ENCODE data around the gene IL6ST. TPM values are rescaled to one million over a fixed set of nuclear protein-coding genes. Genes with fewer than 3 reads are reported as not detected.

The IL6ST gene
- total and polyA plus RNA-seq, 10 of the 15 experiments (the other 5 are each of a cell fraction or from before 2014, with no cell fraction given), result 1.5 to 139 (median 13.0) TPM

DNA sequence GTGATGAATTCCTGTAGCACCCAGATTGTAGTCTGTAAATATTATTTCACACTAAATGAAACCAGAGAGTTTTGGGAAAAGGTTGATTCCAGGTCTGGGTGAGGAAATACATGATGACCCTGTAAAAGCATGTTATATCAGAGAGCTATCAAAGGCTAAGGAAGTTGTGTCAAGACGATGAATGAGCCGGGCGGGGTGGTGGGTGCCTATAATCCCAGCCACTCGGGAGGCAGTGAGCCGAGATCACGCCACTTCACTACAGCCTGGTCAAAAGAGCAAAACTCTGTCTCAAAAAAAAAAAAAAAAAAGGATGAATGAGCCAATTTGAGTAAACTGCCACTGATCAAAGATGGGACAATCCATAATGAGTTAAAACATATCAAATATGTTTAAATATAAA, 29.2 kb downstream of the IL6ST start:
- peak; percentile 70 for FAIRE-seq
- H3K27ac ChIP-seq (ENCODE audit: control insufficient read depth, insufficient read depth), result no peak overlapping the region
- SMC1A ChIA-PET (ENCODE audit: uncharacterized antibody, unreplicated experiment), result interaction anchor here (0.7 to 1.2 kb wide), 4 partner anchors 10 to 236 kb away, joined by 3 to 4 read pairs (median 4); no protein-coding TSS in a partner anchor
- H3K4me2 ChIP-seq (ENCODE audit: control insufficient read depth, insufficient read depth), result no peak overlapping the region
- H3K4me1 ChIP-seq (ENCODE audit: control insufficient read depth, insufficient read depth, low read length), result no peaks in the 10 kb centered on the region
- H2AFZ ChIP-seq (ENCODE audit: control insufficient read depth, low read depth, low read length), result no peak overlapping the region
- BruUV-seq (replicated peaks), result no TSS peak
- H3K79me2 ChIP-seq (ENCODE audit: control insufficient read depth, insufficient read depth, low read length), result no peaks in the 10 kb centered on the region; the same call in 1 of the 2 replicates
- no peak for DNase-seq (ENCODE audit: low read depth, low spot score)
- no peaks in the 10 kb centered on the region for H4K20me1 ChIP-seq (ENCODE audit: control insufficient read depth, insufficient read depth)
- CTCF ChIA-PET, result no interaction called here
- in situ Hi-C loops (cut with MboI), result no loop called here
- intact Hi-C loops (cut with micrococcal nuclease; ENCODE audit: unreplicated experiment), result no loop called here
- TF ChIP-seq MYB (IDR thresholded peaks at IDR 0.05; ENCODE audit: borderline replicate concordance, low read depth, low read length), result no peak
- no peak for TF ChIP-seq RUNX3 (IDR thresholded peaks at IDR 0.05; ENCODE audit: low read length)
- RAD21 ChIA-PET (ENCODE audit: unreplicated experiment), result interaction anchor here (1.0 kb wide), 1 partner anchor 17 kb away, joined by 3 read pairs; no protein-coding TSS in a partner anchor
- no peak for ATAC-seq
- no peak overlapping the region for H3K4me3 ChIP-seq
- POLR2A ChIA-PET, result interaction anchor here (0.7 kb wide), 1 partner anchor 18 kb away, joined by 3 read pairs; no protein-coding TSS in a partner anchor
- no peaks in the 10 kb centered on the region for H3K27me3 ChIP-seq (replicated peaks in 1 of 2; ENCODE audit: control insufficient read depth in 2 of 2, insufficient read depth in 2 of 2, low read length in 1 of 2)
- no peak overlapping the region for H3K9ac ChIP-seq (ENCODE audit: control insufficient read depth, insufficient read depth, low read length)
- H3K36me3 ChIP-seq (ENCODE audit: control insufficient read depth in 2 of 2, insufficient read depth in 2 of 2, low read length in 1 of 2), result peaks cover 7 to 8% of the 10 kb centered on the region in 2 experiments
- no peaks in the 10 kb centered on the region for H3K9me3 ChIP-seq (replicated peaks; ENCODE audit: control insufficient read depth, insufficient read depth, low read length)
- 98% methylated on average over 6 of the region's 6 CpGs for WGBS (ENCODE audit: insufficient coverage, insufficient replicate concordance, low lambda C conversion rate, missing lambda C conversion rate)

DNA sequence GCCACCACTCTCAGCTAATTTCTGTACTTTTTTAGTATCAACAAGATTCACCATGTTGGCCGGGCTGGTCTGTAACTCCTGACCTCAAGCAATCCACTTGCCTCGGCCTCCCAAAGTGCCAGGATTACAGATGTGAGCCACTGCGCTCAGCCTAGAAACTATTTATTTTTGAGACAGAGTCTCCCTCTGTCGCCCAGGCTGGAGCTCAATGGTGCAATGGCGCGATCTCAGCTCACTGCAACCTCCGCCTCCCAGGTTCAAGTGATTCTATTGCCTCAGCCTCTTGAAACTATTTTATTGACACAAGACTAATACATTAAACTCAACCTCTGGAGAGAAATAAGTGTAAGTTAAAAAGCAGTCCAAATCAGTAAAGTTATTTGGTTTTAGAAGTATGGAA, 34.0 kb downstream of the IL6ST start:
- peaks cover 3 to 16% of the 10 kb centered on the region in 2 experiments for H3K36me3 ChIP-seq (ENCODE audit: control insufficient read depth in 2 of 2, insufficient read depth in 2 of 2, low read length in 1 of 2)
- H3K27ac ChIP-seq (ENCODE audit: control insufficient read depth, insufficient read depth), result no peak overlapping the region
- no peak for ATAC-seq
- SMC1A ChIA-PET (ENCODE audit: uncharacterized antibody, unreplicated experiment), result interaction anchor here (2.8 to 3.3 kb wide), 2 partner anchors 24 to 240 kb away, joined by 10 to 16 read pairs; no protein-coding TSS in a partner anchor
- no peaks in the 10 kb centered on the region for H3K79me2 ChIP-seq (ENCODE audit: control insufficient read depth, insufficient read depth, low read length)
- H3K9ac ChIP-seq (ENCODE audit: control insufficient read depth, insufficient read depth, low read length), result no peak overlapping the region
- 100% methylated on average over 7 of the region's 7 CpGs for WGBS (ENCODE audit: insufficient coverage, insufficient replicate concordance, low lambda C conversion rate, missing lambda C conversion rate)
- H2AFZ ChIP-seq (ENCODE audit: control insufficient read depth, low read depth, low read length), result no peak overlapping the region
- DNase-seq (ENCODE audit: low read depth, low spot score), result no peak
- intact Hi-C loops (cut with micrococcal nuclease; ENCODE audit: unreplicated experiment) (no loop called here), in situ Hi-C loops (cut with MboI) (no loop called here)
- H3K4me2 ChIP-seq (ENCODE audit: control insufficient read depth, insufficient read depth), result no peak overlapping the region
- H3K4me1 ChIP-seq (ENCODE audit: control insufficient read depth, insufficient read depth, low read length), result no peaks in the 10 kb centered on the region
- no peaks in the 10 kb centered on the region for H3K27me3 ChIP-seq (replicated peaks in 1 of 2; ENCODE audit: control insufficient read depth in 2 of 2, insufficient read depth in 2 of 2, low read length in 1 of 2)
- BruUV-seq (replicated peaks), result no TSS peak
- no peak for FAIRE-seq
- RAD21 ChIA-PET (ENCODE audit: unreplicated experiment), result no interaction called here
- no peaks in the 10 kb centered on the region for H3K9me3 ChIP-seq (replicated peaks; ENCODE audit: control insufficient read depth, insufficient read depth, low read length)
- H4K20me1 ChIP-seq (ENCODE audit: control insufficient read depth, insufficient read depth), result no peaks in the 10 kb centered on the region
- POLR2A ChIA-PET, result interaction anchor here (1.2 to 2.0 kb wide), 2 partner anchors 14 to 17 kb away, joined by 5 to 6 read pairs; no protein-coding TSS in a partner anchor
- H3K4me3 ChIP-seq, result no peak overlapping the region
- CTCF ChIA-PET, result interaction anchor here (1.1 to 4.1 kb wide), 3 partner anchors 10 to 24 kb away, joined by 3 to 16 read pairs (median 5); no protein-coding TSS in a partner anchor
- TF ChIP-seq, protein P1, sequence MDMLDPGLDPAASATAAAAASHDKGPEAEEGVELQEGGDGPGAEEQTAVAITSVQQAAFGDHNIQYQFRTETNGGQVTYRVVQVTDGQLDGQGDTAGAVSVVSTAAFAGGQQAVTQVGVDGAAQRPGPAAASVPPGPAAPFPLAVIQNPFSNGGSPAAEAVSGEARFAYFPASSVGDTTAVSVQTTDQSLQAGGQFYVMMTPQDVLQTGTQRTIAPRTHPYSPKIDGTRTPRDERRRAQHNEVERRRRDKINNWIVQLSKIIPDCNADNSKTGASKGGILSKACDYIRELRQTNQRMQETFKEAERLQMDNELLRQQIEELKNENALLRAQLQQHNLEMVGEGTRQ (IDR thresholded peaks at IDR 0.05; ENCODE audit: borderline replicate concordance, low read depth, low read length), result no peak
- no peak for TF ChIP-seq EGR1 (IDR thresholded peaks at IDR 0.05; ENCODE audit: borderline replicate concordance in 1 of 2, low read depth in 2 of 2, low read length in 2 of 2)
- TF ChIP-seq NFIC (IDR thresholded peaks at IDR 0.05; ENCODE audit: low read depth, low read length), result no peak
- TF ChIP-seq TCF3 (IDR thresholded peaks at IDR 0.05; ENCODE audit: borderline replicate concordance, insufficient read depth, low read depth, low read length), result no peak
- TF ChIP-seq RFX5 (IDR thresholded peaks at IDR 0.05; ENCODE audit: low read depth, low read length), result no peak
- no peak for TF ChIP-seq CBX5 (IDR thresholded peaks at IDR 0.05; ENCODE audit: low read depth)
- TF ChIP-seq MYB (IDR thresholded peaks at IDR 0.05; ENCODE audit: borderline replicate concordance, low read depth, low read length), result no peak
- no peak for TF ChIP-seq CHD1 (IDR thresholded peaks at IDR 0.05; ENCODE audit: low read depth, low read length)
- no peak for TF ChIP-seq SP1 (IDR thresholded peaks at IDR 0.05; ENCODE audit: low read depth, low read length)
- no peak for TF ChIP-seq HDAC6 (IDR thresholded peaks at IDR 0.05; ENCODE audit: unreplicated experiment)
- TF ChIP-seq, protein P2, sequence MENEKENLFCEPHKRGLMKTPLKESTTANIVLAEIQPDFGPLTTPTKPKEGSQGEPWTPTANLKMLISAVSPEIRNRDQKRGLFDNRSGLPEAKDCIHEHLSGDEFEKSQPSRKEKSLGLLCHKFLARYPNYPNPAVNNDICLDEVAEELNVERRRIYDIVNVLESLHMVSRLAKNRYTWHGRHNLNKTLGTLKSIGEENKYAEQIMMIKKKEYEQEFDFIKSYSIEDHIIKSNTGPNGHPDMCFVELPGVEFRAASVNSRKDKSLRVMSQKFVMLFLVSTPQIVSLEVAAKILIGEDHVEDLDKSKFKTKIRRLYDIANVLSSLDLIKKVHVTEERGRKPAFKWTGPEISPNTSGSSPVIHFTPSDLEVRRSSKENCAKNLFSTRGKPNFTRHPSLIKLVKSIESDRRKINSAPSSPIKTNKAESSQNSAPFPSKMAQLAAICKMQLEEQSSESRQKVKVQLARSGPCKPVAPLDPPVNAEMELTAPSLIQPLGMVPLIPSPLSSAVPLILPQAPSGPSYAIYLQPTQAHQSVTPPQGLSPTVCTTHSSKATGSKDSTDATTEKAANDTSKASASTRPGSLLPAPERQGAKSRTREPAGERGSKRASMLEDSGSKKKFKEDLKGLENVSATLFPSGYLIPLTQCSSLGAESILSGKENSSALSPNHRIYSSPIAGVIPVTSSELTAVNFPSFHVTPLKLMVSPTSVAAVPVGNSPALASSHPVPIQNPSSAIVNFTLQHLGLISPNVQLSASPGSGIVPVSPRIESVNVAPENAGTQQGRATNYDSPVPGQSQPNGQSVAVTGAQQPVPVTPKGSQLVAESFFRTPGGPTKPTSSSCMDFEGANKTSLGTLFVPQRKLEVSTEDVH (IDR thresholded peaks at IDR 0.05; ENCODE audit: low read depth, partially characterized antibody), result no peak
